ENCODE data around the gene CARD11. TPM values are rescaled to one million over a fixed set of nuclear protein-coding genes. Genes with fewer than 3 reads are reported as not detected.

Gene CARD11
- total RNA-seq, 1 donor from 2014 or later, result 0.63 TPM

- ATAC-seq (no peak), DNase-seq (ENCODE audit: low spot score) (no peak)
Measured at GRCh38 chr7:2858621-2859020, 185.0 kb downstream of the CARD11 start.

- no peak for ATAC-seq
- DNase-seq (ENCODE audit: low spot score), result no peak
Measured at GRCh38 chr7:2856388-2857169, 187.1 kb downstream of the CARD11 start.

Other genes starting within 250 kb of the CARD11 start
- 16.2 TPM for gene GNA12, start 199.6 kb downstream of the CARD11 start, total RNA-seq